HepG2 (cell line): ENCODE measurements around the gene NAPB. TPM values are rescaled to one million over a fixed set of nuclear protein-coding genes. Genes with fewer than 3 reads are reported as not detected.

ENCODE experiments used
- ARNT ChIP-seq: fragments of 450-650 bp; IDR thresholded peaks from 2 replicates; pipeline ENCODE4 v1.6.1; 2017
- BRD4 ChIP-seq: sonication (generic); formaldehyde crosslinking; IDR thresholded peaks from 2 replicates; pipeline ENCODE4 v1.4.0; 2020; ENCODE audit warnings: missing genetic modification reagents
- CBX5 ChIP-seq: sonication (generic); formaldehyde crosslinking; IDR thresholded peaks from 2 replicates; pipeline ENCODE4 v1.4.0; 2020; ENCODE audit warnings: missing genetic modification reagents, borderline replicate concordance
- FOXC1 ChIP-seq: sonication (generic); formaldehyde crosslinking; IDR thresholded peaks from 2 replicates; pipeline ENCODE4 v1.8.0; 2022; ENCODE audit warnings: mild to moderate bottlenecking, missing genetic modification reagents, borderline replicate concordance
- JDP2 ChIP-seq: sonication (generic); formaldehyde crosslinking; IDR thresholded peaks from 2 replicates; pipeline ENCODE4 v1.8.1; 2022; ENCODE audit warnings: missing genetic modification reagents, borderline replicate concordance
- MYNN ChIP-seq: sonication (generic); formaldehyde crosslinking; IDR thresholded peaks from 2 replicates; pipeline ENCODE4 v1.4.0; 2020; ENCODE audit warnings: mild to moderate bottlenecking, low read depth, missing genetic modification reagents
- NR0B2 ChIP-seq: sonication (generic); formaldehyde crosslinking; IDR thresholded peaks from 2 replicates; pipeline ENCODE4 v1.4.0; 2020; ENCODE audit warnings: mild to moderate bottlenecking, missing genetic modification reagents
- PRPF4 ChIP-seq: fragments of 200-400 bp; formaldehyde crosslinking; IDR thresholded peaks from 2 replicates; pipeline ENCODE4 v1.6.1; 2016; ENCODE audit warnings: low read length, low read depth; ENCODE audit not compliant: poor library complexity, severe bottlenecking
- SIX4 ChIP-seq: sonication (generic); formaldehyde crosslinking; IDR thresholded peaks from 2 replicates; pipeline ENCODE4 v1.4.0; 2020; ENCODE audit warnings: missing genetic modification reagents
- SNAI1 ChIP-seq: sonication (generic); formaldehyde crosslinking; IDR thresholded peaks from 2 replicates; pipeline ENCODE4 v1.5.0; 2020; ENCODE audit warnings: mild to moderate bottlenecking, missing genetic modification reagents, borderline replicate concordance
- SNAPC5 ChIP-seq: sonication (generic); formaldehyde crosslinking; IDR thresholded peaks from 2 replicates; pipeline ENCODE4 v1.8.1; 2023; ENCODE audit warnings: mild to moderate bottlenecking, missing genetic modification reagents, borderline replicate concordance
- SUZ12 ChIP-seq: fragments of 150-350 bp; IDR thresholded peaks from 2 replicates; pipeline ENCODE4 v1.6.1; 2014; ENCODE audit warnings: low read depth, low read length
- ZBTB8A ChIP-seq: sonication (generic); formaldehyde crosslinking; IDR thresholded peaks from 2 replicates; pipeline ENCODE4 v1.4.0; 2020; ENCODE audit warnings: mild to moderate bottlenecking, low read depth, missing genetic modification reagents, borderline replicate concordance
- ZC3H13 ChIP-seq: sonication (generic); formaldehyde crosslinking; IDR thresholded peaks from 2 replicates; pipeline ENCODE4 v1.8.1; 2023; ENCODE audit warnings: mild to moderate bottlenecking, missing genetic modification reagents, moderate library complexity
- ZFP36L2 ChIP-seq: sonication (generic); formaldehyde crosslinking; IDR thresholded peaks from 2 replicates; pipeline ENCODE4 v1.4.0; 2020; ENCODE audit warnings: missing genetic modification reagents
- ZMAT5 ChIP-seq: sonication (generic); formaldehyde crosslinking; IDR thresholded peaks from 2 replicates; pipeline ENCODE4 v1.5.0; 2020; ENCODE audit warnings: mild to moderate bottlenecking, low read depth, missing genetic modification reagents, borderline replicate concordance
- ZNF142 ChIP-seq: sonication (generic); formaldehyde crosslinking; IDR thresholded peaks from 2 replicates; pipeline ENCODE4 v1.4.0; 2020; ENCODE audit warnings: missing genetic modification reagents
- ZNF282 ChIP-seq: fragments of 450-650 bp; IDR thresholded peaks from 2 replicates; pipeline ENCODE4 v1.6.1; 2018; ENCODE audit not compliant: partially characterized antibody
- ZNF296 ChIP-seq: sonication (generic); formaldehyde crosslinking; conservative IDR thresholded peaks from 2 replicates; pipeline ENCODE4 v1.5.0; 2020; ENCODE audit warnings: mild to moderate bottlenecking, missing genetic modification reagents
- ZNF501 ChIP-seq: sonication (generic); formaldehyde crosslinking; IDR thresholded peaks from 2 replicates; pipeline ENCODE4 v1.5.1; 2020; ENCODE audit warnings: mild to moderate bottlenecking, moderate library complexity, missing genetic modification reagents
- ZNF510 ChIP-seq: sonication (generic); formaldehyde crosslinking; IDR thresholded peaks from 2 replicates; pipeline ENCODE4 v1.4.0; 2020; ENCODE audit warnings: low read depth, mild to moderate bottlenecking, missing genetic modification reagents
- ZNF570 ChIP-seq: sonication (generic); formaldehyde crosslinking; IDR thresholded peaks from 2 replicates; pipeline ENCODE4 v1.4.0; 2020; ENCODE audit warnings: mild to moderate bottlenecking, missing genetic modification reagents, borderline replicate concordance
- ZSCAN20 ChIP-seq: sonication (generic); formaldehyde crosslinking; IDR thresholded peaks from 2 replicates; pipeline ENCODE4 v1.4.0; 2020; ENCODE audit warnings: missing genetic modification reagents, mild to moderate bottlenecking, borderline replicate concordance
- polyA plus RNA-seq, 8 experiments: library from polyadenylated mRNA; depleted of rRNA in 3 of 8; stranded (reverse) in 7 of 8; unstranded in 1 of 8; fragments of >200 nt; fragmentation: Illumina TruSeq in 4 of 8; extraction: Trizol in 4 of 8; gene quantifications; 2 replicates each; pipeline versions ENCODE4 v1.2.1 to v1.2.3, GENCODE V29; 2011 to 2016; ENCODE audit warnings: low read depth in 4 of 8, missing spikeins in 1 of 8, mixed read lengths in 1 of 8; ENCODE audit not compliant: insufficient read depth in 1 of 8
- total RNA-seq, 5 experiments: library from RNA; depleted of rRNA; stranded (reverse); fragments of >200 nt; fragmentation: Illumina TruSeq; extraction: Trizol; gene quantifications; 2 replicates each; pipeline ENCODE4 v1.2.3, GENCODE V29; 2016; ENCODE audit warnings: low read depth in 1 of 5

NAPB gene
- total and polyA plus RNA-seq, 2 of the 13 experiments (the other 11 are each of a cell fraction or from before 2014, with no cell fraction given) = 15.2 to 16.1 TPM

- TF ChIP-seq ZNF570 (no peak), ZBTB8A (peak; percentile 24; the same call in 1 of the 2 replicates), ZMAT5 (CRISPR knock-in tag) (no peak), MYNN (CRISPR knock-in tag) (no peak), ZNF296 (CRISPR knock-in tag) (peak; percentile 76; the same call in 1 of the 2 replicates), NR0B2 (CRISPR knock-in tag) (peak; percentile 37; the same call in 1 of the 2 replicates), SNAI1 (CRISPR knock-in tag) (no peak), SUZ12 (peak; percentile 95), BRD4 (CRISPR knock-in tag) (peak; percentile 82), SIX4 (CRISPR knock-in tag) (no peak), ZNF282 (no peak), ZC3H13 (CRISPR knock-in tag) (peak; percentile 90), ZNF142 (CRISPR knock-in tag) (no peak), JDP2 (CRISPR knock-in tag) (no peak; the same call in 1 of the 2 replicates), ZFP36L2 (CRISPR knock-in tag) (no peak), FOXC1 (CRISPR knock-in tag) (peak; percentile 87), ZNF510 (CRISPR knock-in tag) (no peak), ZSCAN20 (CRISPR knock-in tag) (peak; percentile 86; the same call in 1 of the 2 replicates), SNAPC5 (peak; percentile 87; the same call in 1 of the 2 replicates), PRPF4 (no peak), ZNF501 (CRISPR knock-in tag) (peak; percentile 97), ARNT (no peak), CBX5 (CRISPR knock-in tag) (peak; percentile 49; the same call in 1 of the 2 replicates)
Measured at GRCh38 chr20:23420943-23421931, at the start of gene NAPB (continued).
